Stimulated activated CD8-positive, alpha-beta memory T cell treated with anti-CD3 and anti-CD28 coated beads, Interleukin-4, amount 100 ng/mL, for 4 hours (primary cell): ENCODE results near the gene RHOH.

ENCODE experiments used
- DNase-seq, 2 donors: peaks; one replicate each; pipeline ENCODE4 v3.0.0-alpha.2; 2020; ENCODE audit warnings: low read depth in 2 of 2, low spot score in 1 of 2

Gene RHOH

GRCh38 chr4:40204507-40205258 is 7.9 kb downstream of the RHOH start:
- DNase-seq, result no peak

GRCh38 chr4:40205259-40206198 is 8.7 kb downstream of the RHOH start:
- no peak for DNase-seq

- no peak for DNase-seq
These were observed 9.6 kb downstream of the RHOH start for GRCh38 chr4:40206426-40206825.

- no peak for DNase-seq
These were observed 12.6 kb downstream of the RHOH start for GRCh38 chr4:40209401-40209800.

GRCh38 chr4:40210776-40211175 is 13.9 kb downstream of the RHOH start:
- DNase-seq, result no peak

GRCh38 chr4:40211224-40212185 is 14.7 kb downstream of the RHOH start:
- DNase-seq, result no peak

GRCh38 chr4:40212674-40213527 is 16.1 kb downstream of the RHOH start:
- no peak for DNase-seq

- DNase-seq, result no peak
These were observed 17.2 kb downstream of the RHOH start for GRCh38 chr4:40214038-40214437.

GRCh38 chr4:40214661-40215418 is 18.0 kb downstream of the RHOH start:
- no peak for DNase-seq

- DNase-seq, result no peak
These were observed 20.0 kb downstream of the RHOH start for GRCh38 chr4:40216622-40217366.

- DNase-seq, result no peak
These were observed 24.9 kb downstream of the RHOH start for GRCh38 chr4:40221744-40222143.

- DNase-seq, result no peak
These were observed 26.5 kb downstream of the RHOH start for GRCh38 chr4:40223343-40223742.

- no peak for DNase-seq
These were observed 27.6 kb downstream of the RHOH start for GRCh38 chr4:40224432-40224831.

GRCh38 chr4:40225497-40225896 is 28.7 kb downstream of the RHOH start:
- DNase-seq, result no peak

- DNase-seq, result no peak
These were observed 30.5 kb downstream of the RHOH start for GRCh38 chr4:40227284-40227683.

- DNase-seq, result no peak
These were observed 31.9 kb downstream of the RHOH start for GRCh38 chr4:40228497-40229365.

- no peak for DNase-seq
These were observed 34.6 kb downstream of the RHOH start for GRCh38 chr4:40231316-40231863.
